GM18861 (cell line): ENCODE results near the gene GPR26.

ENCODE experiments used
- ATAC-seq: cut with Tn5 transposase; IDR thresholded peaks from one replicate; pipeline ENCODE4 v1.9.1; 2021; ENCODE audit not compliant: unreplicated experiment

The GPR26 gene

DNA sequence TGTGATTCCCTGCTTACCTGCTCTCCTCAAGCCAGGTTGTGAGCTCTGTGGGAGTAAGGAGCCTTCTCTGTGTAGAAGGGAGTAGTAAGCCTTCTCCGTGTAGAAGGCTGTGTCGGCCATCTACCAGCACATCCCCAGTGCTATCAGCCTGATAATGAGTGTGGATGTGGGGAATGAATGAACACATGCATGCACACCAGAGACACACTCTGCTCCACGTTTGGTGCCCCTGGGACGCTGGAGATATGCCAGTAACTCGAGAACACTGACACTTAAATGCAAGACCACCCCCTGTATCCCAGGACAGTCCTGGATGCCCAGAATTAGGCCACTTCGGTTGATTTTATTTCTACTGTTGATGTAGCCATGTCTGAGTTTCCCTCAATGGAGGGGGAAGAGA, 21.1 kb upstream of the GPR26 start:
- ATAC-seq, result no peak

DNA sequence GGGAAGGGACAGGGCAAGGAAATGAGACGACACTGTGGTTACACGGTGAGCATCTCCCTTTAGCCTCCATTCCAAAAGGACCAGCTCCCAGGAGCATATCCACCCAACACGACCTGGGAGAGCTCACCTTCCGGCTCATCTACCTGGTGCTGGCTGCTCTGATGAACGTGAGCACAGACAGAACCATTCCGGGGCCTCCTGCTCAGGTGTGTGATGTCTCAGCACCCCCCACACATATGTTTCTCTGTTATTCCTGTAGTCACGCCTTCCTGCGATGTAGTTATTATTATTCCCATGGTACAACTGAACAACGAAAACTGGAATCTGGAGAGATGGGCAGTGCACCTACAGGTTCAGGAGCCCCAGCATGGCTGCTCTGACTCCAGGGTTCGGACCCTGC, 20.5 kb upstream of the GPR26 start:
- no peak for ATAC-seq

DNA sequence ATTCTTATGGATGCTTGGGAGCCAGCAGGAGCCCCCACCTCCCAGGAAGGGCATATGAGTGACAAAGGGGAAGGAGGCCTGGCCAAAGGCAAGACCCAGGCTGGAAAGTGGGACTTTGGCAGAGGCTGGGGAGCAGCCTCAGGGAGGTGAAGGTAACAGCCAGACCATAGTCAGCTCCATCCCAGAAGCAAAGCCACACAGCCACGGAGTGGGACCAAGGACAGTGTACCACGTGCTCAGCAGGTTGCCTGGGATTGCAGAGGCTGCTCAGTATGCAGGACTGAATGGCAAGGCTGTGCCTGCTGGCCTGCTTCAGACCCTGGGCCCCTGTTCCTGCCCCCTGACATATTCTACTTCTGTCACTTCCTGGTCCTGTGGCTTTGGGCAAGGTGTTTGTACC, 17.6 kb upstream of the GPR26 start:
- ATAC-seq, result no peak

DNA sequence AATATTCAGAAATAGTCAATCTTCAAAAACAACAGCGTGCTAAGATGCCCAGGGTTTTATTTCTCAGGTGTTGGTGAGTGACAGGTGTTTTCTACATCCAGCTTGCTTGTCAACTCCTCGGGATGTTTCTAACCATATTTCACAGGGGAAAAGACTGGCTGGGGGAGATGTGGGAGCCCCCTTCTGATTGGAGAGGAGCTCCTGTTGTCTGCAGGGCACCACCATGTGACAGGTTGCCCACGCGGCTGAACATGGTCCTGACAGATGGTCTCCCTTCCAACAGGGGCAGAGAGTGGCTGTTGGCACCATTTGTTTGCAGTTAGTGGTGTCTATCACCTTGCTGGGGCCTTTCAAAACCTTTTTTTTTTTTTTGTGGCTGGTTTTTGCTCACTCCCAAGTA, 16.5 kb upstream of the GPR26 start:
- no peak for ATAC-seq

GRCh38 chr10:123651421-123652047, 14.6 kb upstream of the GPR26 start:
- no peak for ATAC-seq

DNA sequence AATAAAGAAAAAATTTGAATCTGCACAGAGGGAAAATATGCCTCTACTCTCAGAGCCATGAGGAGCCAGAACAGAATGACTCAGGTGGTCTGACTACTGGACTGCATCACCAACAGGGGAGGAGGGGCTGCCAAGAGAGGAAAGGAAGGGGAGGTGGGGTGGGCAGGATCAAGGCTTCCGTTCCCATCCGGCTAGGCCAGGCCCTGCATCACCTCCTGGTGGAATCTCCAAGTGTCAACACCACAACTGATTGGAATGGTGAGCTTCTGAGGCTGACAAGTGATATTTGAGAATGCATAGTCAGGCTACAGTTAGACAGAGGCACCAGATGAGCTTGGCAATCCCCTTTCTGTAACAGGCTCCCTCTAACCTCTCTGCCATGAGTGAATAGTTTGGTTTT, 10.4 kb upstream of the GPR26 start:
- ATAC-seq, result no peak

DNA sequence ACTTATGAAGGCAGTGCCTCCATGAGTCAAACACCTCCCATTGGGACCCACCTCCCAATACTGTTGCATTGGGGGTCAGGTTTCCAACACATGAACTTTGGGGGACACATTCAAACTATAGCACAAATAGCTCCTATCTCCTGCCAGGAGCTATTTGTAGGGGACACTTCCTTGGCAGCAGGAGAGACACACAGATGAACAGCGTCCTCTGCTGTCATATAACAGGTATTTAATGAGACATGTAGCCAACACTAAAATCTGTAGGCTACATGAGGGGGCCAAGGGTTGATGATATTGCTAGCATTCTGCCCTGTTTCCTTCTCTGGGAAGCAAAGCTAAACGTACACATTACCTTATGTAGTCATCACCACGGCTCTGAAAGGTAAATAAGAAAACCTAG, 2.6 kb upstream of the GPR26 start:
- no peak for ATAC-seq

DNA sequence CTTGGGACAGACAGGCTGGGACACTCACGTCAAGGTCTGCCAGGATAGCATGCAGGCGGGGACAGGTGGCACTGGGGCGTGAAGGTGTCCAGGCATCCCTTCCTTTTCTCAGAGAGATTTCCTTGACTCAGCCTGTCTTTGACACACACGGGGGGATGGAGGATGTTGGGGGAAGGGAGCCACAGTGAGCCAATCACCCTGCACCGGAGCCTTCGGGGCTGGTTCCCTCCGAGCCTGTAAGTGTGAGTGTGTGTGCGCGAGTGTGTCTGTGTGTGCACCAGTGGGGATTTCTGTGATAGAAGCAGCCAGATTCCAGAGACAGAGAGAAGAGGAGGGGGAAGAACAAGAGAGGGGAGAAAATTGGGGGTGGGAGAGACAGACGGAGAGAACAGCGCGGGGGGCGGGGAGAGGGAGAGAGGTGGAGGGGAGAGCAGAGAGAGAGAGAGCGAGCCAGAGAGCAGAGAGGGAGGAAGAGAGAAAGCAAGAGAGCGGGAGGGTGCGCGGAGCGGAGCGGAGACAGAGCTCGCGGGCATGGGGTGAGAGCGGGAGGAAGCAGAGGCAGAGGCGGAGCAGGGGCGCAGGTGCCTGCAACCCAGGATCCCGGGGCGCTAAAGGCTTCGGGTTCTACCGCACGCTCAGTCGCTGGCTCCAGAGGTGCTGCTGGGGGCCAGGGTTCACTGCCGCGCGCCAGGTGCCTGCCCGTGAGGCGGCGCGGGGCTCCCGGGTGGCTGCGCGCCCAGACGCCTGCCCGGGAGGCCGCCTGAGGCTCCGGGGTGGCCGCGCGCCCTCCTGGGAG, 466 bp upstream of the GPR26 start:
- no peak for ATAC-seq

DNA sequence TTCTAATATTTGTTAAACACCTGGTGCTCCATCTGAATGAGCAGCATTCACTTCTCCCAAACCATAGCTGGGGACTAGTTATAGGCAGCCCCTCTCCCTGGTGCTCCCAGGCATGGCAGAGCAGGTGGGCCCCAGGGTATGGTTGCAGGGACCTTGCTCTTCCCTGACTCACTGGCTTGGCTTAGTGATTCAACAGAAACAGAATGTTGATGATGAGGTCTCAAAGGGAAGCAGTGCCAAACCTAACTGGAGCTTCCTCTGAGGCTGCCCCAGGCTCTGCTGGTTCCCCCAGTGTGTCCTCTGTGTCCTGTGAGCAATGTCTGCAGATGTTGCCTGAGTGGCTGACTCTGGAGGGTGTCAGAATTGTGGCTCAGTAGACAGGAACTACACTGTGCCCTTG, 3.7 kb downstream of the GPR26 start:
- ATAC-seq, result no peak

DNA sequence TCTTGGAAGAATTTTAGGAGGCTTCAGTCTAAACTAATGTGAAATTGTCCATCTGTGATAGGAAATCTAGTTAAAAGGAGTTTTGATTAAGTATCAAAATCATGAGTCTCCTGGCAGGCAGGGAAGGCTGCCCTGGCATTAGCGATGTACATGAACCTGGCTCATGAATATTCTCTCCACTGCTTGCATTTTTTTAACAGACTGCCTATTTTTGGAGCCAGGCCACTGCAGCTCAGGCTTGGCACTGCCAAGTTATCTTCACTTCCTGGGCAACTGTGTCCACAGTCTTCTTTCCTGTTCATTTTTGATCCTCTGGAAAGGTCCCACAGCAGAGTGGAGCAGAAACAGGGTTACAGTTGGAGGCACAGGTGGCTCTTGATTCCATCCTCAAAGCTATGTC, 7.0 kb downstream of the GPR26 start:
- ATAC-seq, result no peak

DNA sequence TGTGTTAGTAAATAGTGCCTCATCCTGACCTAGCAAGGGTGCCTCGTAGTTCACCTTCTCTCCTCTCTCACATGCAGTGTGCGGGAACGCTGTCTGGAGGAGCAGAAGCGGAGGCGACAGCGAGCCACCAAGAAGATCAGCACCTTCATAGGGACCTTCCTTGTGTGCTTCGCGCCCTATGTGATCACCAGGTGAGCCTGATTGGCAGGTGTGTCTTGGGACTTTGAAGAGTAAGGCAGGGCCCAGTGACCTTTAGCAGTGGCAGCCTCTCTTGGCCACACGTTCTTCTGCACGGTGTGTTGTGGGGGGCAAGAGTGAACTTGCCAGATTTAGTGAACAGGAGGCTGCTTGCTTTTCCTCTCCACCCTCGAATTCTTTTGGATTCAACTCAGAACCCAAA, 8.6 kb downstream of the GPR26 start:
- ATAC-seq, result no peak

DNA sequence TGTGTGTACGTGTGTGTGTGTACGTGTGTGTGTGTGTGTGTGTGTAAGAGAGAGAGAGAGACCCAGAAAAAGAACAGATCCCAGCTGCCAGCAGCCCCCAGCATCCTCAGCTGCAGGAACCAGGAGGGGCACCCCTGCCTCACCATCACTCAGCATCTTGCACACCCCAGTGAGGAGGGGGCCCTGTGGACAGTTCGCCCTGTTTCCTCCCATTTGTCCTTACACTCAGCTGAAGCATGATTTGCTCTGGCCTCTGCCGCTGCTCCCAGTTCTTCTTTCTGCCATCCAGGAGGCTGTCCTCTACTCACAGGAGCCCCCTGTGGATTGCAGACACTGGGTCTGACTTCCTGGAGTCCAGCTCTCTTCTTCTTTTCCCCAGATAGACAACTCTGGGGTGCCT, 9.7 kb downstream of the GPR26 start:
- ATAC-seq, result no peak

DNA sequence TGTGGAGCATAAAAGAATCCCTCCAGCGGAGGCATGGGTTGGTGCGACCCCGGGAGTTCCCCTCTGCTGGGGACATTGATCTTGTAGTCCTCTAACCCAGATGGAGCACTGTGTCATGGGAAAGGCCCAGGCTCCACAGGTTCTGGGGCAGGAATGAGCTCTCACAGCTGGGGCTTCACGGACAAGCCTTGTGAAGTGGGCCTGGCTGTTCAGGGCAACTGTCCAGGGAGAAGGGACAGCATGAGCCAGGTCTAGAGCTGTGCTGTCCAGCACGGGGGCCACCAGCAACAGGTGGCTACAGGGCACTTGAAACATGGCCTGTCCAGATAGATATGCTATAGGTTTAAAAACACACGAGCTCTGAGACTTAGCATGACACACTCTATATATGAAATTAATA, 11.4 kb downstream of the GPR26 start:
- ATAC-seq, result no peak

DNA sequence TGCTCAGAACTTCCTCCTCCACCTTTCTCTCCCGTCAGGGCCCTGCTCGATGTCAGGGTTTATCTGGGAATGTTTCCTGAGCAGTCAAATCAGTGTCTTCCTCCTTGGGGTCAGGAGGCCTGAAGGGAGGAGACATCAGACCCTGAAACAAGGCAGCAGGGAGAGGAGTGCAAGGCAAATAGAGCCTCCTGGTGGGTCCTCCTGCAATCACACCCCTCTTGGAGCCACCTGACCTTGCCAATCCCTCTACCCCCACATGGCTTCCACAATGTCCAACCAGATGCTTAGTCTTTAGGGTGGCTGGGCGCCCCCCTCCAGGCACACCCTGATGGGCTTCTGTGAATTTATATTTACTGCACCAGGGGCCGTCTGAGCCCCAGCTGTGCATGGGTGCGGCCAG, 12.2 kb downstream of the GPR26 start:
- no peak for ATAC-seq

GRCh38 chr10:123681285-123681684, 15.1 kb downstream of the GPR26 start:
- no peak for ATAC-seq

DNA sequence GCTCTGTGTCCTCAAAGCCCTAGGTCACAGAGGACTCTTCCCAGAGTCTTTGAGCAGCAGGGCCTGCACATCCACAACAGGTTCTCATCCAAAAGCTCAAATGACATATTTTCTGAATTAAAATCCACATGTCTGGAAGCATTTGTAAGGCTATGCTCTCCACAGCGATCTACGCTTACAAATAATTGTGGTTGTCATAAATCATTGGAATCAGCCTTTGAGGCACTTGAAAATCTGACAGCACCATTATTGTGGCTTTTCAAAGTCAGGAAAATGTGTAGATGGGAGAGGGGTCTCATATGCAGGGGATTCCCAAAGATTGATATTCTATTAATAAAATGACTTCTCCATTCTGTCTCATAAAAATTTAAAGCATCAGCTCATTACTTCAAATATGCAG, 16.3 kb downstream of the GPR26 start:
- ATAC-seq, result no peak

DNA sequence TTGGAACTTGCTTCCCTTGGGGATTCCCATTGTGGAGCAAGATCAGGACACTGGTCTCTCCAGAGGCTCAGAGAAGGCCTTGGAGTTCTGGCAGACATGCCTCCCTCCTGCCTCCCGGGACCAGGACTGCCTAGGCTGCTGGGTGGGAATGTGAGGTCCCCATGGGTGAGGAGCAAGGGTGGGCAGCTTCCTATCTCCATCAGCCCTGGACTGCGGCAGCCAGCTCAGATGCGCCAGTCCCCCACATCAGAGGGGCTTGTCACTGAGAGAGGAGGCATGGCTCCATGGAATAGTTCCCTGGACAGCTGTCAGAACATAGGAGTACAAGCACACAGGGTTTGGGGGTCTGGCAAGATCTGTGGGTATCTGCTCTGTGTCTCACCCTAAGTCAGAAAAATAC, 17.3 kb downstream of the GPR26 start:
- no peak for ATAC-seq

DNA sequence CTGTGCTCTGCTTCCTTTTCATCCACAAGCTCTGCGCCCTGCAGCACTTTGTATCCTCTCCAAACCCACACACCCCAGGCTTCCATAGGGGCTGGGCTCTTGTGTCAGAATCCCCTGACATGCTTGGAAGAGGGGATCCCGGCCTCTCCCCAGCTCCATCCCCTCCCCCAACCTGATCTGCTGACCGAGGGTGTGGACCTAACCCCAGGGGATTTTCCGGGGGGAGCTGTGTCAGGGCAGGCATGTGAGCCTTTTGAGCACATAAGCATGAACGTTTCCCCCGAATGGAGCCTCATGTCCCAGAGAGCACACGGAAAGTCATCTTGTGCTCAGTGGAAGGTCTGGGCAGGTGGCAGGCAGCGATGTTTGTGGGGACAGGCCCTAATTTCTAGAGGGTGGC, 17.7 kb downstream of the GPR26 start:
- ATAC-seq, result no peak

DNA sequence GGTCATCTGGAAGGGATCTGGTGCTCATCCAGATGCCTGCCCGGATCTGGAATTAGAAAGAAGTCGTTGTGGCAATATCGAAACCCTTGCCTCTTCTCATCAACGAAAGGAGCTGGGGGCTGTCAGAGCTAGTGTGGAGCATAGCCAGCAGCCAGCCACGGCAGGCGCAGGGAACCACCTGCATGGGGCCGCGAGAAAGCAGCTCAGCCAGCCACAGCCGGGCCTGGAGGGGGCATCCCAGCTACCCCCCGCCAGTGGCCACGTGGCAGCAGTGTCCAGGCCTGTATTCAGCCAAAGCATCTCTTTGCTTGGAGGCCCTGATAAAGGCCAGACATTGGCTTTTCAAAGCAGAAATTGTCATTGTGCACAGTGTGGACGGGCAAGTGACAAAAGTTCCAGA, 19.1 kb downstream of the GPR26 start:
- ATAC-seq, result no peak

DNA sequence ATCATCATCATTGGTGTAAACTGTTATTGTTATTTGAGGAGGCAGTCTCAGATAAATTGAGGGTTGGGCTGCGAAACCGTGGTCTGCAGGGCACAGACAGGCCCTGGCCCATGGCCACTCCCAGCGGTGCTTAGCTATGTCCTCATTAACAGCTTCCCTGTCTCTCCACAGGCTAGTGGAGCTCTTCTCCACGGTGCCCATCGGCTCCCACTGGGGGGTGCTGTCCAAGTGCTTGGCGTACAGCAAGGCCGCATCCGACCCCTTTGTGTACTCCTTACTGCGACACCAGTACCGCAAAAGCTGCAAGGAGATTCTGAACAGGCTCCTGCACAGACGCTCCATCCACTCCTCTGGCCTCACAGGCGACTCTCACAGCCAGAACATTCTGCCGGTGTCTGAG, 21.6 kb downstream of the GPR26 start:
- ATAC-seq, result no peak

- ATAC-seq, result no peak
These were observed 23.7 kb downstream of the GPR26 start for GRCh38 chr10:123689880-123690279.

DNA sequence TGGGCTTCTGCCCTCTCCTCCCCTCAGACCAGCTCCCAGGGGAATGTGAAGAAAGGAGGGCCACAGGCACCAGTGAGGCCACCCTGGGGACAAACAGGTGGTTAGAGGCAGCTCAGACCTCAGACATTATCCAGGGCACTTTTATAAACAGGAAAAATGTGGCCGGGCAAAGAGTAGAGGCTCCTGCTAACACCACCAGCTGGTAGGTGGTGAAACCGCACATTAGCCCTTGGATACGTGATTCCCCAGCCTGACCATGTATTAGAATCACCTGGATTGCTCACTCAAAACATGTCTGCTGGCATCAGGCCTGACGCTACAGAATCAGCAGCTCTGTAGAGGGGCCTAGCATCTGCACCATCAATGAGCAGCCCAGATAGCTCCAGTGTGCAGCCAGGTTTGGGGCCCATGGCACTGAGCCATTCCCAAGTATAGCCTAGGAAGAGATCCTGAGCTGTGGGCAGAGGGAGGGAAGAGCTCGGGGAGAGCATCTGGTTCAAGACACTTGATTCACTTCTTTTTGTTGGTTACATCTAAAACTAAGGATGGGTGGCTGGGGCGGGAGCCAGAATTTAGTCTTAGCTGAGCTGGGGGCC, 37.1 kb downstream of the GPR26 start:
- no peak for ATAC-seq

- ATAC-seq, result no peak
These were observed 37.9 kb downstream of the GPR26 start for GRCh38 chr10:123704076-123704475.
